H1 (cell line): ENCODE results near the gene CACNA1E. TPM values are rescaled to one million over a fixed set of nuclear protein-coding genes. Genes with fewer than 3 reads are reported as not detected.

Experiments used
- CTCF ChIA-PET: fragments of 300-600 bp; sonication (Branson Sonifier 250); formaldehyde crosslinking; loops from one replicate; lab custom pipeline; 2021; ENCODE audit not compliant: partially characterized antibody; lab: Charles Lee
- POLR2A ChIA-PET: fragments of 300-600 bp; sonication (Branson Sonifier 250); formaldehyde crosslinking; loops from one replicate; lab custom pipeline; 2021; ENCODE audit warnings: inconsistent platforms; ENCODE audit not compliant: partially characterized antibody; lab: Charles Lee
- DNase-seq, 2 experiments: peaks; one replicate each; pipeline versions ENCODE4 v3.0.0 to v3.0.0-alpha.2; 2010 to 2022; ENCODE audit warnings: low spot score in 2 of 2, low read depth in 1 of 2, mixed read lengths in 1 of 2
- FAIRE-seq: peaks from 2 replicates; lab custom pipeline; 2011; peaks lifted over from hg19 to GRCh38; lab: Jason Lieb, UNC
- H2AFZ ChIP-seq: 2 replicates; pipeline ENCODE4 v1.8.1; 2012; ENCODE audit warnings: low read length, inconsistent platforms
- H2AK5ac ChIP-seq: 2 replicates; pipeline ENCODE4 v1.6.1; 2013; ENCODE audit warnings: low read depth, low read length
- H2BK120ac ChIP-seq: replicated peaks from 2 replicates; pipeline ENCODE3; 2013; ENCODE audit warnings: low read depth, low read length, inconsistent platforms
- H2BK12ac ChIP-seq: 2 replicates; pipeline ENCODE4 v1.6.1; 2013; ENCODE audit warnings: low read depth, low read length
- H2BK15ac ChIP-seq: 2 replicates; pipeline ENCODE4 v1.6.1; 2013; ENCODE audit warnings: low read length
- H2BK20ac ChIP-seq: 2 replicates; pipeline ENCODE4 v1.6.1; 2013; ENCODE audit warnings: low read length
- H2BK5ac ChIP-seq: 2 replicates; pipeline ENCODE4 v1.6.1; 2013; ENCODE audit warnings: low read depth, low read length
- H3K14ac ChIP-seq: 2 replicates; pipeline ENCODE4 v1.6.1; 2013; ENCODE audit warnings: inconsistent platforms; ENCODE audit not compliant: insufficient read length
- H3K18ac ChIP-seq: 2 replicates; pipeline ENCODE4 v1.6.1; 2013; ENCODE audit warnings: low read length; ENCODE audit errors: extremely low read depth
- H3K23ac ChIP-seq: 2 replicates; pipeline ENCODE4 v1.6.1; 2013; ENCODE audit warnings: inconsistent platforms; ENCODE audit not compliant: insufficient read length
- H3K23me2 ChIP-seq: 2 replicates; pipeline ENCODE4 v1.6.1; 2013; ENCODE audit warnings: low read depth, low read length
- H3K27ac ChIP-seq: 2 replicates; pipeline ENCODE4 v1.6.1; 2011; ENCODE audit warnings: low read depth, low read length, inconsistent platforms
- H3K27me3 ChIP-seq, 4 experiments: replicated peaks in 1 of 4; 1 replicate in 1 of 4; 2 replicates in 3 of 4; pipeline versions ENCODE4 v1.6.1 to v1.8.1; 2011 to 2013; ENCODE audit warnings: low read length in 3 of 4, mild to moderate bottlenecking in 3 of 4, inconsistent platforms in 2 of 4, mixed read lengths in 2 of 4, moderate library complexity in 1 of 4; ENCODE audit not compliant: control insufficient read depth in 3 of 4, insufficient read depth in 3 of 4; ENCODE audit errors: extremely low read depth in 1 of 4
- H3K36me3 ChIP-seq, 4 experiments: 2 replicates each; pipeline versions ENCODE4 v1.6.1 to v1.8.1; 2011 to 2013; ENCODE audit warnings: mild to moderate bottlenecking in 4 of 4, low read length in 3 of 4, moderate library complexity in 2 of 4, control low read depth in 1 of 4, inconsistent platforms in 1 of 4; ENCODE audit not compliant: insufficient read depth in 4 of 4, control insufficient read depth in 2 of 4
- H3K4ac ChIP-seq: replicated peaks from 2 replicates; pipeline ENCODE3; 2013; ENCODE audit warnings: low read length, low read depth, mixed read lengths, inconsistent platforms; ENCODE audit not compliant: insufficient read length
- H3K4me1 ChIP-seq, 4 experiments: replicated peaks in 1 of 4; 1 replicate in 1 of 4; 2 replicates in 3 of 4; pipeline versions ENCODE4 v1.6.1 to v1.8.1; 2011 to 2013; ENCODE audit warnings: low read length in 3 of 4, inconsistent platforms in 2 of 4, mixed read lengths in 1 of 4; ENCODE audit not compliant: insufficient read depth in 4 of 4, control insufficient read depth in 3 of 4
- H3K4me2 ChIP-seq, 2 experiments: 2 replicates each; pipeline versions ENCODE4 v1.6.1 to v1.8.1; 2011 to 2013; ENCODE audit warnings: low read depth in 2 of 2, low read length in 2 of 2, control low read depth in 1 of 2, inconsistent platforms in 1 of 2, mild to moderate bottlenecking in 1 of 2; ENCODE audit not compliant: insufficient read depth in 1 of 2
- H3K4me3 ChIP-seq, 4 experiments: fragments of 200-600, 300-600 bp in 1 of 4; sonication (generic), shearing (Covaris generic), sonication (Bioruptor Twin) in 1 of 4; 2 replicates each; pipeline versions ENCODE4 v1.5.1 to v1.8.1; 2011 to 2016; ENCODE audit warnings: low read length in 4 of 4, low read depth in 3 of 4, control low read depth in 2 of 4, inconsistent platforms in 2 of 4, mild to moderate bottlenecking in 2 of 4, mixed read lengths in 1 of 4, moderate library complexity in 1 of 4; ENCODE audit not compliant: insufficient read depth in 2 of 4; ENCODE audit errors: extremely low read depth in 1 of 4
- H3K56ac ChIP-seq: replicated peaks from 2 replicates; pipeline ENCODE3; 2013; ENCODE audit warnings: low read depth, mild to moderate bottlenecking, mixed read lengths, low read length, inconsistent platforms; ENCODE audit not compliant: insufficient read length
- H3K79me1 ChIP-seq: 2 replicates; pipeline ENCODE4 v1.6.1; 2013; ENCODE audit warnings: low read depth, low read length, control low read depth
- H3K79me2 ChIP-seq, 2 experiments: 2 replicates each; pipeline versions ENCODE4 v1.6.1 to v1.8.1; 2012 to 2013; ENCODE audit warnings: low read length in 2 of 2, mild to moderate bottlenecking in 2 of 2, inconsistent platforms in 1 of 2; ENCODE audit not compliant: insufficient read depth in 2 of 2, control insufficient read depth in 1 of 2
- H3K9ac ChIP-seq, 4 experiments: replicated peaks in 1 of 4; 1 replicate in 1 of 4; 2 replicates in 3 of 4; pipeline versions ENCODE4 v1.6.1 to v1.8.1; 2011 to 2013; ENCODE audit warnings: low read depth in 3 of 4, low read length in 3 of 4, control low read depth in 2 of 4, mild to moderate bottlenecking in 2 of 4, moderate library complexity in 2 of 4, inconsistent platforms in 1 of 4; ENCODE audit errors: extremely low read depth in 1 of 4
- H3K9me3 ChIP-seq, 2 experiments: 2 replicates each; pipeline versions ENCODE4 v1.6.1 to v1.8.1; 2012 to 2013; ENCODE audit warnings: mild to moderate bottlenecking in 2 of 2, moderate library complexity in 2 of 2, control low read depth in 1 of 2, inconsistent platforms in 1 of 2, low read depth in 1 of 2, low read length in 1 of 2, mixed read lengths in 1 of 2; ENCODE audit not compliant: insufficient read depth in 2 of 2
- H4K20me1 ChIP-seq, 2 experiments: replicated peaks in 1 of 2; 2 replicates each; pipeline versions ENCODE3 to v1.8.1; 2011 to 2013; ENCODE audit warnings: inconsistent platforms in 2 of 2, low read length in 2 of 2, mild to moderate bottlenecking in 1 of 2; ENCODE audit not compliant: insufficient read depth in 2 of 2, control insufficient read depth in 1 of 2
- H4K5ac ChIP-seq: 2 replicates; pipeline ENCODE4 v1.6.1; 2013; ENCODE audit warnings: low read length, low read depth, mixed read lengths, inconsistent platforms; ENCODE audit not compliant: insufficient read length
- H4K8ac ChIP-seq: 2 replicates; pipeline ENCODE4 v1.8.0; 2013; ENCODE audit warnings: mild to moderate bottlenecking, moderate library complexity, low read length, inconsistent platforms; ENCODE audit not compliant: insufficient read depth; ENCODE audit errors: extremely low read depth
- H4K91ac ChIP-seq: replicated peaks from 2 replicates; pipeline ENCODE3; 2013; ENCODE audit warnings: low read length, mixed read lengths, inconsistent platforms; ENCODE audit not compliant: insufficient read length
- EGR1 ChIP-seq: IDR thresholded peaks from 2 replicates; pipeline ENCODE4 v1.6.1; 2011; ENCODE audit warnings: low read depth, low read length, borderline replicate concordance
- KDM4A ChIP-seq: IDR thresholded peaks from one replicate; pipeline ENCODE4 v1.7.1; 2012; ENCODE audit warnings: low read depth, mild to moderate bottlenecking, moderate library complexity, low read length, inconsistent platforms; ENCODE audit not compliant: severe bottlenecking
- POU5F1 ChIP-seq: IDR thresholded peaks from 2 replicates; pipeline ENCODE4 v1.6.1; 2011; ENCODE audit warnings: low read depth, mild to moderate bottlenecking, low read length, moderate library complexity
- RXRA ChIP-seq: IDR thresholded peaks from 2 replicates; pipeline ENCODE4 v1.6.1; 2011; ENCODE audit warnings: low read depth, mild to moderate bottlenecking, low read length, moderate library complexity; ENCODE audit not compliant: insufficient read depth
- SAP30 ChIP-seq: fragments of 300-600 bp; sonication (generic); IDR thresholded peaks from 2 replicates; pipeline ENCODE4 v1.7.1; 2012; ENCODE audit warnings: low read length, moderate library complexity, mild to moderate bottlenecking, inconsistent platforms; ENCODE audit not compliant: insufficient read depth, insufficient replicate concordance
- whole genome bisulfite sequencing, 2 experiments: shearing (Covaris generic) in 1 of 2; methylation state at CpG; one replicate each; pipeline versions ENCODE4 v1.1.6 to v1.1.7; 2013 to 2015; ENCODE audit warnings: low lambda C conversion rate in 2 of 2, mixed read lengths in 2 of 2, inconsistent platforms in 1 of 2, low coverage in 1 of 2, missing lambda C conversion rate in 1 of 2; ENCODE audit not compliant: insufficient replicate concordance in 2 of 2, insufficient coverage in 1 of 2, insufficient read length in 1 of 2; ENCODE audit errors: extremely low coverage in 1 of 2, missing lambda C conversion rate in 1 of 2; 5-methylcytosine and 5-hydroxymethylcytosine counted together
- polyA plus RNA-seq, 7 experiments: library from polyadenylated mRNA; depleted of rRNA in 3 of 7; stranded (reverse) in 5 of 7; unstranded in 2 of 7; fragments of >200 nt in 5 of 7; fragments of 200-250 nt in 2 of 7; gene quantifications; 1 replicate in 5 of 7; 2 replicates in 1 of 7; 4 replicates in 1 of 7; pipeline versions ENCODE4 v1.2.1 to v1.2.3, GENCODE V29; 2011 to 2013; ENCODE audit warnings: missing spikeins in 2 of 7, mixed read lengths in 2 of 7
- total RNA-seq: library from RNA; stranded (reverse); fragmentation: NEBNext Ultra II Directional; extraction: Animal tissue kit (Norgen Biotek cat#: 25700); gene quantifications from 2 replicates; pipeline ENCODE4 v1.2.1, GENCODE V29; 2021
- TF ChIP-seq, protein P1 (sequence below): IDR thresholded peaks from 2 replicates; pipeline ENCODE4 v1.6.1; 2012; ENCODE audit warnings: inconsistent platforms

The CACNA1E gene
- total and polyA plus RNA-seq, 2 of the 8 experiments (the other 6 are each of a cell fraction or from before 2014, with no cell fraction given), result 0.98 to 1.3 TPM

DNA sequence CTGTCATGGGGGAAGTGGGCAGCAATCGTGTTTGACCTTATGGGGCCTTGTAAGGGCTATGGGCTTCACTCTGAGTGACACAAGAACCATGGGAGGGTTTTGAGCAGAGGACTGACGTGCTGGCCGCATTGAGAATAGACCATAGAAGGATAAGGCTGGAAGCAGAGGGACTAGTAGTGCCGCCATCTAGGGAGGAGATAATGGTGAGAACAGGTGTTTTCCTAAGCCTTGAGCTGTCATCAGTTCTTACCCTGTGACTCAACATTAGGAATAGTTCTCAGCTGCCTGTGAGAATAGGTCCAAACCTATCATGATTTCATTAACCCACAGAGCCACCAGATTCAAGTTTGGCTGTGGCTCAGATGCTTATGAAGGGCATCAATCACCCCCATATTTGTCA, 228.5 kb downstream of the CACNA1E start:
- no peaks in the 10 kb centered on the region for H3K79me2 ChIP-seq
- no peak overlapping the region for H2BK20ac ChIP-seq
- no peak overlapping the region for H2BK15ac ChIP-seq
- no peak overlapping the region for H3K14ac ChIP-seq
- no peak overlapping the region for H3K56ac ChIP-seq
- no peak overlapping the region for H2AK5ac ChIP-seq
- no peak overlapping the region for H2AFZ ChIP-seq
- H3K36me3 ChIP-seq, result no peaks in the 10 kb centered on the region
- H3K4me2 ChIP-seq, result no peak overlapping the region
- H4K91ac ChIP-seq, result no peak overlapping the region
- no peak overlapping the region for H3K4me3 ChIP-seq
- 92% methylated on average over 4 of the region's 4 CpGs; no CpG with 5 or more reads in 1 of the 2 experiments for WGBS, 2 experiments
- H3K9ac ChIP-seq, result no peak overlapping the region
- H2BK5ac ChIP-seq, result no peak overlapping the region
- no peak overlapping the region for H3K4ac ChIP-seq
- no peak overlapping the region for H3K23ac ChIP-seq
- H3K79me1 ChIP-seq, result no peaks in the 10 kb centered on the region
- ChIA-PET POLR2A (no interaction called here), CTCF (interaction anchor here (1.2 to 2.5 kb wide), 4 partner anchors 9 to 225 kb away, joined by 3 to 5 read pairs (median 4); no protein-coding TSS in a partner anchor)
- H3K9me3 ChIP-seq, result no peaks in the 10 kb centered on the region
- H2BK12ac ChIP-seq, result no peak overlapping the region
- peaks cover 0 to 7% (median 4%) of the 10 kb centered on the region in 4 experiments; a peak in 6 of 7 replicates for H3K4me1 ChIP-seq
- H3K27ac ChIP-seq, result no peak overlapping the region
- no peak overlapping the region for H4K5ac ChIP-seq
- no peak overlapping the region for H2BK120ac ChIP-seq
- H3K18ac ChIP-seq, result no peak overlapping the region
- H3K27me3 ChIP-seq, result no peaks in the 10 kb centered on the region
- FAIRE-seq, result no peak
- no peak overlapping the region for H4K8ac ChIP-seq
- no peaks in the 10 kb centered on the region for H4K20me1 ChIP-seq
- DNase-seq, result no peak
- TF ChIP-seq RXRA (no peak), POU5F1 (no peak), SAP30 (no peak), EGR1 (no peak), KDM4A (no peak)
- TF ChIP-seq, protein P1, sequence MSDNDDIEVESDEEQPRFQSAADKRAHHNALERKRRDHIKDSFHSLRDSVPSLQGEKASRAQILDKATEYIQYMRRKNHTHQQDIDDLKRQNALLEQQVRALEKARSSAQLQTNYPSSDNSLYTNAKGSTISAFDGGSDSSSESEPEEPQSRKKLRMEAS, result no peak
- H3K23me2 ChIP-seq, result no peaks in the 10 kb centered on the region
